ENCODE measurements around the gene EDA.

Gene EDA

DNA sequence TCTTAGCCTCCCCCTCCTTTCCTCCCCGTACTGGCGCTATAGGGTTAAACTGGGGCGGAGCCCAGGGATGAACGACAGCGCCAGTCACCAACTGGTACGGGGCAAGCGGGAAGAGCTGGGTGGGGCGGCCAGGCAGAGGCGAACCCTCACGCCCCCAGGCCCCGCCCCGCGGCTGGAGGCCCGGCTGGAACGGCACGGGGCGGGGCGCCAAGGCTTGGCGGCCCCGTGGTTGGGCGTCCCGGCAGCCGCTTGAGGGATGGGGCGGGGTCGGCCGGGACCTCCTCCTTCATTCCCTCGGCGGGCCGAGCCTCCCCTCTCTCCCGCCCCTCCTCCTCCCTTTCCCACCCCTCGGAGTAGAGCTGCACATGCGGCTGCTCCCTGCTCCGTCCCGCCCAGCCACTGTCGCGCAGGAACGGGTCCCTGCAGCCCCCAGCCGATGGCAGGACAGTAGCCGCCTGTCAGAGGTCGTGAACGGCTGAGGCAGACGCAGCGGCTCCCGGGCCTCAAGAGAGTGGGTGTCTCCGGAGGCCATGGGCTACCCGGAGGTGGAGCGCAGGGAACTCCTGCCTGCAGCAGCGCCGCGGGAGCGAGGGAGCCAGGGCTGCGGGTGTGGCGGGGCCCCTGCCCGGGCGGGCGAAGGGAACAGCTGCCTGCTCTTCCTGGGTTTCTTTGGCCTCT, at the start of gene EDA:
Gene EDA (plus strand): TSS at position 335 of the 678 bp plus-strand sequence.
- DNase-seq = peak; percentile 65 to 69

DNA sequence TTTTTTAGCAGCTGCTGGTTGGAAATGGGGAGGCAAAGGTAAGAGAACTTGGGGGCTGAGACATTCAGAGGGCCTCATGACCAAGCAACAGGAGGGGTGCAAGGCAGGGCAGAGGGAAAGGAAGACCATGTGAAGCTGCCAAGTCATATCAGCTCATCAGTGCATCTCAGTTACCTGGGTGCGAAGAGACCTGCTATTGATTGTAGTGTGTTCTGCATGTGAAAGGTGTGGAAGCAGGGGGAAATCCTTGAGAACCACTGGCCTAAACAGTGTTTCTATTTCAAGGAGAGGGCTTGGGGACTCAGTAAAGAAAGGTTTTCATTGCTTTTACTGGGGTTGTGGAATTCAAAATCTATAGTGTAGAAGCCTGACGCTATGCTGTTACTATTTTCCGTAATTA, 47.1 kb upstream of the EDA start:
- DNase-seq = no peak

DNA sequence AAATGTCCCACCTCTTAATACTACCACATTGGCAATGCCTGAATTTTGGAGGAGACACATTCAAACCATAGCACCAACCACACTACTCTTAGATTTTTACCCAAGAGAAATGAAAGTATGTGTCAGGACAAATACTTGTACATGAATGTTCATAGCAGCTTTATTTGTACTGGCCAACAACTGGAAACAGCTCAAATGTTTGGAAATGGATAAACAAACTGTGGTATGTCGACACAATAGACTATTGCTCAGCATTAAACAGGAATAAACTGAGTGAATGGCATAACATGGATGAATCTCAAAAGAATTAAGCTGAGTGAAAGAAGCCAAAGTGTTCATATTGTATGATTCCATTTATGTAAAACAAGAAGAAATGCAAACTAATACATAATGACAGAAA, 18.5 kb upstream of the EDA start:
- no peak for DNase-seq

DNA sequence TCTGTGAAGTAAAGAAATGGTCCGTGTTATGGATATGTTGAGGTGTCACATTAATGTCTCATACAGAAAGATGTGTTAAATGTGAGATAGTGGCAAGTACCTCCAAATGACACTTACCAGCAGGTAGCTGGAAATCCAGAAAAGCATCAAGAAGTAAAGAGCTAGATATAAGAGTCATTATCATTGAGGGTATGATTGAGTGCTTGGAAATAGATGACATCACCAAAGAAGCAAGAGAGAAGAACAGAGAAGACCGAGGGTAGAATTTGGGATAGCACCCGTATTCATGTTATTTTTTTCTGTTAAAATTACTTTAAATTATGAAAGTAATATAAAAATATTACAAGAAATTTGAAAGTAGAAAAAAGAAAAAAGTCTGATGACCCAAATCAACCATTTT, 15.7 kb upstream of the EDA start:
- no peak for DNase-seq

DNA sequence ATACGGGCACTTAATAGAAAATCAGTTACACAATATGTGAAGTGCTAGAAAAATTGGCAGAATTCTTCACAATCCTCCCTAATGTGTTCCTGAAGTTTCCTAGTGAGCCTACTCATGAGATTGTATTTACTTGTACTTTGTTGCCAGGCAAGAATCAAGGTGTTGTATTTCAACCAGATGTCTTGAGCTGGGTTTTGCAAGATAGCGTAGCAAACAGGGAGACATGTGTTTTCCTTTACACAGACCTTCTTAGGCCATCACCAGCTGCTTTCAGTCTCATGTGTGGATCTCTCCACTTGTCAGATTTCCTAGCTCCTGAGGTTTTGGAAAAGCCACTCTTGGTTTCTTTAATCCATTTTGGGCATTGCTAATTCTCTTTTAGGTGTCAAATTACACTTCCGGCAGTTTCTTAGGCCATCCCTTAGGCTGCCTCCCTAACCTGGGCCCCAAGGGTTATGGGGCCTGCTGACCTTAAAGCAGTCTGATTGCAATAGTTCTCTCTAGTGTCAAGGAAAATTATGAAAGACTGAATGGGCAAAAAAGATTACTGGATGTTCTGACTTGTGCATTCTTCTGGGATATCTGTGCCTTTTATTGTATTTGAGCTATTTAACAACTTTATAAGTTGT, 12.2 kb upstream of the EDA start:
- no peak for DNase-seq

DNA sequence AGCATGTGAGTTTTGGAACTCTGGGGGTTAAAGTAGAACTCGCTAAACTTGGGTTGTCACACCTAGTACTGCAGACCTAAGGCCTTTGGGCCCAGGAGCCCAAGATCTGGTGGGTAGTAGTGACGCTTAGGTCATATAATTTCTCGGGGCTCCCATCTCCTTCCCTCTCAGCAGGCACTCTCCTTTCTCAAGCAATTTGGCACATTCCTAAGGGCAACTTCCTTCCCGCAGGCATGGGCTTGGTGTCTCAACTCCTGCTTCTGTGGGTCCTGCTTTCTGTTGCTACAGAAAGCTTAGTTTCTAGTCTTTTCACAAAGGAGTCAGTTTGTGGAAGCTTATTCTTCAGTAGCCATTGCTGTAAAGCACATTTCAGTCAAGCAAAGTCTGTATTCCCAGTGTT, 10.4 kb upstream of the EDA start:
- DNase-seq = no peak

DNA sequence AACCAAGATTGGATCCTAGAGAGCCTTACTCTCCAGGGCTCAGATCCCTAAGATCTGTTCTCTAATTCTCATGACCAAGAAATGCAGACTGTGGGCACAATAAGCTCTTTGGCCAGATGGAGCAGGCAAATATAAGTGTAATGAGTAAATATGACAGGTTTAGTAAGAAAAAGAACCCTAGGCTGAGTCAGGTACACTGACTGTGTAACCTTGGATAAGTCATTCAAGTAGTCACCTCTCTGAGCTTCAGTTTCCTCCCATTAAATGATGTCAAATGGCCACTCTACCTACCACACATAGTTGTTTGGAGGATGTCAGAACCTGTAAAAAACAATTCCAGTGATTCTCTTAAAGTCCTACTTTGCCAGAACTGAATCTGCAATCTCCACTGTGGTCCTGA, 8.3 kb upstream of the EDA start:
- no peak for DNase-seq

DNA sequence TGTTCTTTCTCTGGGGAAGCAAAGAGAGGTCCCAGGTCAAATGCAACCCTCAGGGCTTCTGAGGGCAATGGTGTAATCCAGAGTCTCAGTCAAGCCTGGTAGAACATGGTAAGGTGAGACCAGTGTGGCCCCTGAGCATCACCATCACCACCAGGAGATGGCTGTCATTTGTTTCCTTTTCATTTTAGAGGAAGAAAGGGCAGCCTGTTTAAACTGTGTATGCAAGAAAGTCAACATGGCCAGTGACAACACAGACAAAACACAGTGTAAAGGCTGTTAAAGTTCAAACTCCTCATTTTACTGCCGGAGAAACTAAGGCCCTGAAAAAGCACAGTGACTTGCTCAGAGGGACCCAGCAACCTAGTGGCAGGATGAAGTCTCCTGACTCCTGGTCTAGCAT, 2.0 kb upstream of the EDA start:
- no peak for DNase-seq

DNA sequence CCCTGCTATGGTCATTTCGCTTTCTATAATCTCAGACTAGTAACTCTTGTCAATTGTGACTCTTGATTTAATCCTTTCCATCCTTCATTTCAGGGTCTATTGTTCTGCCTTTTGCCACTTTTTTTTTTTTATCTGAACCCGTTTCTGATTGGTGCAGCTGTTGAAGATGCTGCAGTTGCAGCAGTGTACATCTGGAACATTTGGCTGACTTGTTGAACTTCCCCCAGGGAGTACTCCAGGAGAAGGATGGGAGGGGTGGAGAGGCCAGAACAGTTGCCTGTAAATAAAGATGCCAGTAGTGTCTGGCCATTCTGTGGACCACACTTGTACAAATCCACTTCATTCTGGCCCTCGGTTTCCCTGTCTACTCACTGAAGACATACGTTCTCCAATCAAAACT, 1.0 kb upstream of the EDA start:
- no peak for DNase-seq

DNA sequence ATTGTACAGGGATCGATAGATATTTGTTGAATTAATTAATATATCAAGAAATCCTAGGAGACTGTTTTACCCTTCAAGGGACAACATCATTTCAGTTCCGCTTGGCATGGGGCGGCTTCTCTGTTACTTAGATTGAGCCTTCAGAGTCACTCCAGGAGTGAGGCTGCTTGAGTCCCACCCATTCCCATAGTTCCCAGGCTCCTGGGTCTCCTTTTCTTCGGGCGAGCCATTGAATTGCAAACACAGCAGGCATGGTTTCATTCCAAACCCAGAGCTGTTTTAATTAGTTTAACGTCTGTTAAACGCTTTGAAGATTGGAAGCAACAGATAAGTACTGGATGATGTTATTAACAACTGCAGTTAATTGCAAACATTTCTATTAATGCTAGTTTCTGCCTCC, 571 bp upstream of the EDA start:
- DNase-seq = no peak

DNA sequence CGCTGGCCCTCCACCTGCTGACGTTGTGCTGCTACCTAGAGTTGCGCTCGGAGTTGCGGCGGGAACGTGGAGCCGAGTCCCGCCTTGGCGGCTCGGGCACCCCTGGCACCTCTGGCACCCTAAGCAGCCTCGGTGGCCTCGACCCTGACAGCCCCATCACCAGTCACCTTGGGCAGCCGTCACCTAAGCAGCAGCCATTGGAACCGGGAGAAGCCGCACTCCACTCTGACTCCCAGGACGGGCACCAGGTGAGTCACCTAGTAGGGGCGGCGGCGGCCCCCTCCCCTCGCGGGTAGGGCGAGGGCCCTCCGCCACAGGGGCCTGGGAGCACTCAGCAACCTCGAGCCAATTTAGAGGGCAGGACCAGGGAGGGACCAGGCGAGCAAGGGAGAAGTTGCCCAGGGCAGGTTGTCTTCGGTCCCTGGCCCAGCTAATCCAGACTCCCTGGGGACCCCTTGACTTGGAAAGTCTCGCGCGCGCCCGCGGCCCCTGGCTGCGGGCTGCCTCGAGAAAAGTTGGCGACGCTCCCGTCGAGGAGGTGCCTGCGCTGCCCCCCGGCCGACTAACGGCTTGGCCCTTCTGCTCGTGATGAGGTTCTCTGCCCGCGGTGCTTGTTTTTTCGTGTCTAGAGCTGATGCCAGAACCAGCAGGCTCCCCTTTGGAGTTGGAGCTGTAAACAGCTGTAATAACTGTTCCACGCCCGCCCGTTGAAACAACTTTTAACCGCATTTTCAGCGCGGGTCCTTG, 717 bp downstream of the EDA start:
- DNase-seq = peak in 1 of 2 experiments; percentile 0

DNA sequence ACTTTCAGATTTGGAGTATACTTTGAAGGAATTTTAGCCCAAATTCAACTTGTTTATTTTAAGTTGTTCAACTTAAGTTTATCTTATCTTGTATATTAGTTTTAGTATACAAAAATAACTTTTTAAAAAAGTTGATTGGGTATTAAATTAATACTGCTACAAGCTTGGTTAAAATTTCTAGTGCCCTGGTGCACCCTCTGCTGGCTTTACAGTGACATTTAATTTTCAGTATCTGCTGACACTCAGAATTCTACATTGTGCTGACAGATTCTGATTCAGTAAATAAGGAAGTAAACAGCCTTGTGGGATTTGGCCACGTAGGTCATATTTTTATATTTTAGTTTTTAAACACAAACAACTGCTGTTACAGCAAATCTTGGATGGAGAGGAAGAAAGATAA, 2.9 kb downstream of the EDA start:
- no peak for DNase-seq

DNA sequence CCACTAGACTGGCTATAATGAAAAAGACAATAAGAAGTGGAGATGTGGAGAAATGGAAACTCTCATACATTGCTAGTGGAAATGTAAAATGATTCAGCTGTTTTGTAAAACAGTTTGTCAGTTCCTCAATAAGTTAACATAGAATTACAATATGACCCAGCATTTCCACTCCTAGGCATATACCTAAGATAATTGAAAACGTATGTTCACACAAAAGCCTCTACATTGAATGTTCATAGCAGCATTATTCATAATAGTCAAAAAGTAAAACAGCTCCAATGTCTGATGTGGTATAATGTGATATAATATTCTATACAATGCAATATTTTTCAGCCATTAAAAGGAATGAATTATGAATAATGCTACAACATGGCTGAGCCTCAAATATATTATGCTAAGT, 10.2 kb downstream of the EDA start:
- no peak for DNase-seq

DNA sequence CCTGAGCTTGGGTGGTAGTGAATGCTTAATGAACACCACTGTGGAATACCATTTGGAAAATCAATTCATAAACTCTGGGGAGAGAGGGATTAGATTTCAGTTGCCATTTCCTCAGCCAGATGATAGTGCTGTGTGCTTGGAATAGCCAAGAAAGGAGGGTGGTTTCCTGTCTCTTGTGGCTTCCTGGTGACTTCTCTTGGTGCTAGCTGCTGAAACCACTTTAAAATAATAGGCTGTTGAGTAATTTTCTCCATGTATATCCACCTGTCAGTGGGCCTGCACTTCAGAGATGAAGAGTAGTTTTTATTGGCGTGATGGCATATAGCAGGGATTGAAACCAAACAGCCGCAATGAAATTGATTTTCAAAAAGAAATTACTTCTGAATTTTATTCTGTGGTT, 11.8 kb downstream of the EDA start:
- no peak for DNase-seq

DNA sequence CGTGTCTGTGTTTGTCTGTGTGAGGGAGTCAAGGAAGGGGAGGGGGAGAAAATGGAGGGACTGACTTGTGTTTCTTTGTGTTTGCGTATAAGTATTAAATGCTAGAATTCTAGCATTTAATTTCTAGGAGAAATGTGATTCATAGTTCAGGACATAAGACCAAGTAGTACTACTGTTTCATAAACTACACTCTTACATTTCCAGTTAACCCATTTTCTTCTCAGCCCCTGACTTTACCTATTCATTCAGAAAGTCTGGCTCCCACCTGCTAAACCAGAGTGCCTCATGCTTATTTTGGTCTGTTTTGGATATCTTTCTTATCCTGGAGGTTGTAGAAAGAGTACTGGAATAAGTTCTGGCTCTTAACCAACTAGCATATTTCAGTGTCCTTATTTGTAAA, 14.2 kb downstream of the EDA start:
- no peak for DNase-seq

DNA sequence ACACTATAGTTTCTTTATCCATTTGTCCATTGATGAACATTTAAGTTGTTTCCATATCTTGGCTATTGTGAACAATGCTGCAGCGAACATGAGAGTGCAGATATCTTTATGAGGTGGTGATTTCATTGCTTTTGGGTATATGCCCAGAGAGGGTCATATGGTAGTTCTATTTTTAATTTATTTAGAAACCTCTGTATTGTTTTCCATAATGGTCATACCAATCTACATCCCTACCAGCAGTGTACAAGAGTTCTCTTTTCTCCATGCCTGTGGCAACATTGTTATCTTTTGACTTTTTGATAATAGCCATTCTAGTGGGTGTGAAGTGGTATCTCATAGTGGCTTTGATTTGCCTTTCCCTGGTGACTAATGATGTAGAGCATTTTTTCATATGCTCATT, 48.8 kb downstream of the EDA start:
- no peak for DNase-seq

DNA sequence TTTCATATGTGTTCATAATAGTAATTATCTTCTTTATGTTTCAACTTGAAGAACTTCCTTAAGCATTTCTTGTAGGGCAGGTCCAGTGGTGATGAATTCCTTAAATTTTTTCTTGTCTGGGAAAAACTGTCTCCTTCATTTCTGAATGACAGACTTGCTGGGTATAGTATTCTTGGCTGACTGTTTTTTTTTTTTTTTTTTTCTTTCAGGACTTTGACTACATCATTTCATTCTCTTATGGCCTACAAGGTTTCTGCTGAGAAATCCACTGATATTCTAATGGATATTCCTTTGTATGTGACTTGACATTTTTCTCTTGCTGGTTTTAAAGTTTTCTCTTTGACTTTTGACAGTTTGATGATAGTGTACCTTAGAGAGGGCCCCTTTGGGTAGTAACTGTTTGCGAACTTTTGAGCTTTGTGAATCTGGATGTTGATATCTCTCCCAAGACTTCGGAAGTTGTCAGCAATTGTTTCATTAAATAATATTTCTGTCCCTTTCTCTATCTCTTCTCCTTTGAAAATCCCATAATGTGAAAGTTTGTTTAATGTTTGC, 54.2 kb downstream of the EDA start:
- no peak for DNase-seq

DNA sequence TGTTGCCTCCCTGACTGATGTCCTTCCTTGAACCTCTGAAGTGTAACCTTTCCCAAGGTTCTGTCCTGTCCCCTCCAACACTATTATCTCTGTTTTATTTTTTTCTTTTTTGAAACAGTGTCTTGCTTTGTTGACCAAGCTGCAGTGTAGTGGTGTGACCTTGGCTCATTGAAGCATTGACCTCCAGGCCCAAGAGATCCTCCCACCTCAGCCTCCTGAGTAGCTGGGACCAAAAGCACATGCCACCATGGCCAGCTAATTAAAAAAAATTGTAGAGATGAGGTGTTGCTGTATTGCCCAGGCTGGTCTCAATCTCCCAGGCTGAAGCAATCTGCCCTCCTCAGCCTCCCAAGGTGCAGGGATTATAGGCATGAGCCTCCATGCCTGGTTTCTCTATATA, 59.0 kb downstream of the EDA start:
- no peak for DNase-seq

DNA sequence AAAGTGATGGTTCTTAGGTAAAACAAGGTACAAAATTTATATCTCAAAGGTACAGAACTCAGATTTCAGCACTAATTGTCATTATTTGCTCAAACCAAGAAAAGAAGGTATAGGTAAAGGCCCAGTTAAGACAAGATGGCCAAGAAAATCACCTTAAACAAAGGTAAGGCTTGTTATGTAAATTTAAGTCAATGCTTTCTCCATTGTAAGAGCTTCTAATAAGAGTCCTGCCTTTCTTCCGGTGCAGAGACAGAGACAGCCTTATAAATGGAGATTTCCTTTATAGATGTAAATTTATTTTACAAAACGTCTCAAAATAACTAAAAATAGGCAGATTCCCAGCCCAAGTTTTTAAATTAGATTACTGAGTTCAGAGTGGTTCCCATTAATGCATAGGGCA, 89.9 kb downstream of the EDA start:
- DNase-seq = no peak

DNA sequence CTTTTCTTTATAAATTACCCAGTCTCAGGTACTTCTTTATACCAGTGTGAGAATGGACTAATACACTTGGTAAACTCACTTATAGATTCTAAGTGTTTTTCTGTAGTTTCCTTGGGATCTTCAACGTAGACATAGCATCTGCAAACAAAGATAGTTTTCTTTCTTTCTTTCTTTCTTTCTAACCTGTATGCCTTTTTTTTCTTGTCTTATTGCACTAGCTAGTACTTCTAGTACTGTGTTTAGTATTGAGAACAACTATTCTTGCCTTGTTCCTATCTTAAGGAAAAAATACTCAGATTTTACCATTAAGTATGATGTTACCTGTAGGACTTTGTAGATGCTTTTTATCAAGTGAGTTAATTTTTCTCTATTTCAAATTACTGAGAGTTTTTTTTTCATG, 102.2 kb downstream of the EDA start:
- DNase-seq = no peak

DNA sequence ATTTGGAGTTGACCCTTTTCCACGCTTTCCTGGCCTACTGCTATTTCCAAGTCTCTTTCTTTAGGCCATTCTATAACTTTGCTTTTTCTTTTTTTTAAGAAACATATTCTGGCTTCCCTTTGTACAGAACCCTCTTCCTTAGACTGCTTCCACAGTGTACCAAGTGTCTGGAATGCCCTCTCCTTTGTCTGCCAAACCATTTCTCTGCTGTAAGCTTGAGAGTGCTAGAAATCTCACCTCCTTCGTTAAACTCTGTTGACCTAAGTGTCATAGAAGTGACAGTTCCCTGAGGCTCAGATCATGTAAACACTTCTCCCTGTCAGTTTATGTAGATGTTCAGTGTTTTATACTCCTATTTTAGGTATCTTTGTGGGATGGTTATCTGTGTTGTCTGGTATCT, 108.4 kb downstream of the EDA start:
- no peak for DNase-seq

DNA sequence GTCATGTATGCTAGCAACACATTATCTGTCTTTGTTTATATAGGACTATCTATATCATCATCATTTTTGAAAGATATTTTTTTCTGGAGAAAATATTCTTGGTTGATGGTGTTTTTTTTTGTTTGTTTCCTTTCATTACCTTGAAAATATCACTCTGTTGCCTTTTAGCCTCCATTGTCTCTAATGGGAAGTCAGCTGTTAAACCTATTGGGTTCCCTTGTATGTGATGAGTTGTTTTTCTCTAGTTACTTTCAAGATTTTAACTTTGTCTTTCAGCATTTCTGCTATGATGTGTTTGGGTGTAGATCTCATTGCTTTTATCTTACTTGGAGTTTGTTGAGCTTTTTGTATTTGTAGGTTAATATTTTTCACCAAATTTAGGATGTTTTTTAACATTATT, 124.4 kb downstream of the EDA start:
- no peak for DNase-seq

DNA sequence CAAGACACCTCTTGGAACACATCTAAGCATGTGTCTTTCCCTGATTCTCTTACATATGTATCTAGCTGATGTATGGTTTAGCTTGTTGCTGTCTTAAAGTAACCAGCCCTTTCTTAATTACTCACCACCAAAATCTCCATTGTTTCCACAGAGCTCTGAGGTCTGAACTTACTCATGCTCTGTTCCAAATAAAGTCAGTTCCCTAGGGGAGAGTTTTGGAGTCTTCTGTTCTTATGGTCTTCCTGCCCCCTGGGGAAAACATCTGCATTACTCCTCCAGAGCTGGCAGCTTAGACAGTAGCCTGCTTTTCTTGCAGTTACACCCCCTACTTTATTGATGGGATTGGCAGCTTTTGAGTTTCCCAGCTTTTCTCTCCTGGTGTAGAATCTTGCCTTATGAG, 125.8 kb downstream of the EDA start:
- DNase-seq = no peak

DNA sequence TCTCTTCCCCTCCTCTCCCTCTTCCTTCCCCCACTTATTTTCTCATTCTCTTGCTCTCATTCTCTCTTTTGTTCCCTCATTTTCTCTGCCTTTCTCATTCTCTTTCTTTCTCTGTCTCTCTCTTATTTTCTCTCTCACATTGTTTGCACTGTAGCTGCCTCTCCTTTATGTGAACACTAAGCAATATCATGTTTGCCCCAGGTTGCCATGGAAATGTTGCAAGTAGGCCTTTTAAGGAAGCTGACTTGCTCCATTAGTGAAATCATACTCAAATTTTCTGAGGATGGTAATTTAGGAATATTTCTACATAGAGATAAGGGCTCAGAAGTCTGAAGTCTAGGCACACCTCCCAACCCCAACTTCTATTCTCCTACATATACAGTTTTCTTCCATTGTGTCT, 130.1 kb downstream of the EDA start:
- DNase-seq = no peak

All from stimulated activated CD4-positive, alpha-beta T cell treated with anti-CD3 and anti-CD28 coated beads, Interleukin-4, amount 100 ng/mL, for 4 hours (primary cell).